Uterus (tissue), 2 donors: ENCODE results near the gene NFIA.

ENCODE experiments used
- CTCF ChIP-seq, 4 experiments: fragments of 200-600 bp in 2 of 4; fragments of 450-650 bp in 2 of 4; sonication (generic) in 2 of 4; IDR thresholded peaks; one replicate each; pipeline ENCODE4 v1.5.1; 2016 to 2019; ENCODE audit warnings: antibody characterized with exemption in 4 of 4, mild to moderate bottlenecking in 2 of 4, moderate library complexity in 1 of 4
- POLR2A ChIP-seq, 2 donors: fragments of 450-650 bp; IDR thresholded peaks; one replicate each; pipeline ENCODE4 v1.6.1; 2016; ENCODE audit warnings: antibody characterized with exemption in 2 of 2, mild to moderate bottlenecking in 1 of 2, moderate library complexity in 1 of 2

GRCh38 chr1:61157468-61157987 is 75.2 kb downstream of the NFIA start:
- TF ChIP-seq CTCF (IDR thresholded peaks at IDR 0.05) (no peak), POLR2A (IDR thresholded peaks at IDR 0.05) (no peak)
